HL-60 (cell line): ENCODE results near the gene SPINK4.

Experiments
- DNase-seq, 2 experiments: peaks; one replicate each; pipeline ENCODE4 v3.0.0-alpha.2; 2010 to 2020; ENCODE audit warnings: low read depth in 1 of 2, low spot score in 1 of 2
- H3K27ac ChIP-seq: fragments of 250-450 bp; sonication (Bioruptor Pico); replicated peaks from 2 replicates; pipeline ENCODE4 v1.5.1; 2020; ENCODE audit warnings: mild to moderate bottlenecking, moderate library complexity
- H3K27me3 ChIP-seq: fragments of 250-450 bp; sonication (Bioruptor Pico); 2 replicates; pipeline ENCODE4 v1.5.1; 2021; ENCODE audit warnings: mild to moderate bottlenecking, moderate library complexity; ENCODE audit not compliant: insufficient read depth, poor library complexity, severe bottlenecking
- H3K4me3 ChIP-seq: replicated peaks from 2 replicates; pipeline ENCODE4 v1.5.1; 2011; ENCODE audit warnings: mild to moderate bottlenecking, control low read depth, low read length; ENCODE audit not compliant: insufficient read depth
- CTCF ChIP-seq: IDR thresholded peaks from one replicate; pipeline ENCODE4 v1.5.1; 2011; ENCODE audit warnings: low read length, control low read depth, inconsistent platforms; ENCODE audit not compliant: insufficient read depth
- GABPA ChIP-seq: IDR thresholded peaks from 2 replicates; pipeline ENCODE4 v1.6.1; 2012; ENCODE audit warnings: low read depth
- POLR2AphosphoS5 ChIP-seq: IDR thresholded peaks from 2 replicates; pipeline ENCODE4 v1.6.1; 2012; ENCODE audit warnings: low read depth
- SPI1 ChIP-seq: IDR thresholded peaks from 2 replicates; pipeline ENCODE4 v1.6.1; 2012; ENCODE audit warnings: low read depth, mild to moderate bottlenecking, borderline replicate concordance
- TF ChIP-seq, protein P1 (sequence below): IDR thresholded peaks from 2 replicates; pipeline ENCODE4 v1.6.1; 2012; ENCODE audit warnings: low read depth; ENCODE audit not compliant: insufficient replicate concordance

Gene SPINK4

GRCh38 chr9:33249087-33249658 is 9.2 kb downstream of the SPINK4 start:
- no peak overlapping the region for H3K27ac ChIP-seq
- no peak for DNase-seq
- no peak overlapping the region for H3K4me3 ChIP-seq
- H3K27me3 ChIP-seq: no peaks in the 10 kb centered on the region
- TF ChIP-seq, protein P1, sequence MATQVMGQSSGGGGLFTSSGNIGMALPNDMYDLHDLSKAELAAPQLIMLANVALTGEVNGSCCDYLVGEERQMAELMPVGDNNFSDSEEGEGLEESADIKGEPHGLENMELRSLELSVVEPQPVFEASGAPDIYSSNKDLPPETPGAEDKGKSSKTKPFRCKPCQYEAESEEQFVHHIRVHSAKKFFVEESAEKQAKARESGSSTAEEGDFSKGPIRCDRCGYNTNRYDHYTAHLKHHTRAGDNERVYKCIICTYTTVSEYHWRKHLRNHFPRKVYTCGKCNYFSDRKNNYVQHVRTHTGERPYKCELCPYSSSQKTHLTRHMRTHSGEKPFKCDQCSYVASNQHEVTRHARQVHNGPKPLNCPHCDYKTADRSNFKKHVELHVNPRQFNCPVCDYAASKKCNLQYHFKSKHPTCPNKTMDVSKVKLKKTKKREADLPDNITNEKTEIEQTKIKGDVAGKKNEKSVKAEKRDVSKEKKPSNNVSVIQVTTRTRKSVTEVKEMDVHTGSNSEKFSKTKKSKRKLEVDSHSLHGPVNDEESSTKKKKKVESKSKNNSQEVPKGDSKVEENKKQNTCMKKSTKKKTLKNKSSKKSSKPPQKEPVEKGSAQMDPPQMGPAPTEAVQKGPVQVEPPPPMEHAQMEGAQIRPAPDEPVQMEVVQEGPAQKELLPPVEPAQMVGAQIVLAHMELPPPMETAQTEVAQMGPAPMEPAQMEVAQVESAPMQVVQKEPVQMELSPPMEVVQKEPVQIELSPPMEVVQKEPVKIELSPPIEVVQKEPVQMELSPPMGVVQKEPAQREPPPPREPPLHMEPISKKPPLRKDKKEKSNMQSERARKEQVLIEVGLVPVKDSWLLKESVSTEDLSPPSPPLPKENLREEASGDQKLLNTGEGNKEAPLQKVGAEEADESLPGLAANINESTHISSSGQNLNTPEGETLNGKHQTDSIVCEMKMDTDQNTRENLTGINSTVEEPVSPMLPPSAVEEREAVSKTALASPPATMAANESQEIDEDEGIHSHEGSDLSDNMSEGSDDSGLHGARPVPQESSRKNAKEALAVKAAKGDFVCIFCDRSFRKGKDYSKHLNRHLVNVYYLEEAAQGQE: no peak
- TF ChIP-seq SPI1 (no peak), CTCF (no peak), GABPA (no peak), POLR2AphosphoS5 (no peak)

GRCh38 chr9:33249983-33250382 is 10.0 kb downstream of the SPINK4 start:
- no peak for TF ChIP-seq GABPA
- no peak for TF ChIP-seq SPI1
- TF ChIP-seq, protein P1: no peak
- TF ChIP-seq CTCF: no peak
- TF ChIP-seq POLR2AphosphoS5: no peak
- Histone ChIP-seq H3K27me3 (no peaks in the 10 kb centered on the region), H3K4me3 (no peak overlapping the region), H3K27ac (no peak overlapping the region)
- no peak for DNase-seq

GRCh38 chr9:33250458-33250995 is 10.6 kb downstream of the SPINK4 start:
- H3K4me3 ChIP-seq: no peak overlapping the region
- no peak for DNase-seq
- H3K27ac ChIP-seq: no peak overlapping the region
- no peaks in the 10 kb centered on the region for H3K27me3 ChIP-seq
- TF ChIP-seq, protein P1: no peak
- TF ChIP-seq GABPA: no peak
- no peak for TF ChIP-seq CTCF
- TF ChIP-seq POLR2AphosphoS5: no peak
- TF ChIP-seq SPI1: no peak
